Activated CD8-positive, alpha-beta memory T cell treated with anti-CD3 and anti-CD28 coated beads for 1 hour (primary cell): Measurements from ENCODE around the gene BDH1.
"Not testable (repeated sequence)": the region's sequence is repeated elsewhere in the genome, so short reads cannot be mapped to it uniquely, and the experiment has no call there.

Experiments
- DNase-seq, 2 donors: peaks; one replicate each; pipeline ENCODE4 v3.0.0-alpha.2; 2020; ENCODE audit warnings: low read depth in 1 of 2; ENCODE audit errors: extremely low read depth in 1 of 2

The BDH1 gene

DNA sequence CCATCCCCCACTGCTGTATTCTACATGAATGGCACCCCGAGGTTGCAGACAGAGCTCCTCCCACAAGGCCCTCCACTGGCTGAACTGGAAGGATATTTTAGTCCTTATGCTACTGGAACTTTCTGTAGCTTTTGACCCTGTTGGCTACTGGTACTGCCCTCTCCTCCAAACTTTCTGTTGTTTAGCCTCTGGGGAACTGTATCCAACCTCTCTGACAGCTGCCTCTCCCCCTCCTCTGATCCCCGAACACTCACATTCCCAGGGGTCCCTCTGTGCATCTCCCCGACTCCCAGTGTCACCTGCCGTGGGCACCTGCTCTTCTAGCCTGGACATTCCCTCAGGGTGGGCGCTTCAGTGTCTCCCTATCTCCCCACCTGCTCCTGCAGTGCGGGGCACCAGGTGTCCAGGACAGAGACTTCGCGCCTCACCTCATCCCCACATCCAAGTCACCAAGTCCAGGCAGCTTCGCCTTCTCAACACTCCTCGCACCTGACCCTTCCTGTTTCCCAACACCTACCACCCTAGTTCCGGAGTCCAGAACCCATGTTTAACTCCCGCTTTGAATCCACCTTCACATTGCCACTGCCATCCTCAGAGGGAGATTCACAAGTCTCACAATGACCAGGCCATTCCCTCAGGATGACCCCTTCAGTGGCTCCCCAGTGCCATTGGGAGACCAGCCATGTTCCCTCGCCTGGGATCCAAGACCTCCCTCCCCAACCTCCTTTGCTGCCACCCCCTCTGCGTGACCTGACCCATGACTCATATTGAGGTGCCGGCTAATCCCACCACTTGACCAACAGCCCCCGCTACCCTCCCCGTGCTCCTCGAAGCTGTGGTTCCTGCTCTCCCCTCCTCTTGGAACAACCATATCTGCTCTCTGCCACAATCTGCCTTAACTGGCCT, 34.2 kb downstream of the BDH1 start:
- no peak for DNase-seq

- DNase-seq = no peak
Measured at GRCh38 chr3:197520311-197521276, 35.2 kb downstream of the BDH1 start.

DNA sequence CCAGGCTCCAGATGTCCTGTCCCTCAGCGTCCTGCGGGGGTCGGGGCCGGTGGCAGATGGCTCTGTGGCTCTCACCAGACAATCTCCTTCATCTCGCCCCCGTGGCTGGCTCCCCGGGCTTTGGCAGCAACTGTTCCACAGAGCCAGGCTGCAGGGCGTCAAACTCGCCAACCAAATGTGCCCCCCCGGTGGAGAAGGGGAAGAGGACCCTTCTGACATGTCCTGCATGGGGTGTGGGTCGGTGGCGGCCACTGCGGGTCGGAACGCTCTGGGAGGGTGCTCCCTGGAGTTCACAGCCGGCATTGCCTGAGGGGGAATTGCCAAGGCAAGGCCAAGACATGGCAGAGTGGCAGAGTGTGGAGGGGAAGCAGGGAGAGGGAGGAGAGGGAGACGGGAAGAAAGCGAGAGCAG, 36.0 kb downstream of the BDH1 start:
- DNase-seq = no peak

- DNase-seq = no peak
Measured at GRCh38 chr3:197518881-197519421, 36.8 kb downstream of the BDH1 start.

DNA sequence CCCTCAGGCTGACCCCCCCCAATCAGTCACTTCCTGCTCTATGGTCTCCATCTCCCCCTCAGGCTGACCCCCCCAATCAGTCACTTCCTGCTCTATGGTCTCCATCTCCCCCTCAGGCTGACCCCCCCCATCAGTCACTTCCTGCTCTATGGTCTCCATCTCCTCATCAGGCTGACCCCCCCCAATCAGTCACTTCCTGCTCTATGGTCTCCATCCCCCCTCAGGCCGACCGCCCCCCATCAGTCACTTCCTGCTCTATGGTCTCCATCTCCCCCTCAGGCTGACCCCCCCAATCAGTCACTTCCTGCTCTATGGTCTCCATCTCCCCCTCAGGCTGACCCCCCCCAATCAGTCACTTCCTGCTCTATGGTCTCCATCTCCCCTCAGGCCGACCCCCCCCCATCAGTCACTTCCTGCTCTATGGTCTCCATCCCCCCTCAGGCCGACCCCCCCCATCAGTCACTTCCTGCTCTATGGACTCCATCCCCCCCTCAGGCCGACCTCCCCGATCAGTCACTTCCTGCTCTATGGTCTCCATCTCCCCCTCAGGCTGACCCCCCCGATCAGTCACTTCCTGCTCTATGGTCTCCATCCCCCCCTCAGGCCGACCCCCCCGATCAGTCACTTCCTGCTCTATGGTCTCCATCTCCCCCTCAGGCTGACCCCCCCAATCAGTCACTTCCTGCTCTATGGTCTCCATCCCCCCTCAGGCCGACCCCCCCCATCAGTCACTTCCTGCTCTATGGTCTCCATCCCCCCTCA, 37.7 kb downstream of the BDH1 start:
- not testable (repeated sequence) for DNase-seq

GRCh38 chr3:197516890-197517606, 38.7 kb downstream of the BDH1 start:
- not testable (repeated sequence) for DNase-seq

DNA sequence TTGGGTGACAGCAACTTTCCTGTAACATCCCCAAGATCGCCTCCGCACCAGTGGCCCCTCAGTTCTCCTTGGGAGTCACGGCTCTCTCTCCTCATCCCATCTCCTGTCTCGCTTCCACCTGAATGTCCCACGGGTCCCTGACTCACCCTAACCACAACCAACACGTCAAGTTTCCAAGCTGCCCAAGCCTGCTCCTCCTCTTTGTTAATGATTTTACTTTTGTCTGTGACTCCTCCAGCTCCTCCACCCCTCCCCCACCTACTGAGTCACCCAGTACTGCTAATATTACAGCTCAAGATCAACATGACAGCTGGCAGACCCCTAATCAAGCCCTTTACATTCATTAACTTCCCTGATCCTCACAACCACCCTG, 39.3 kb downstream of the BDH1 start:
- DNase-seq = no peak

DNA sequence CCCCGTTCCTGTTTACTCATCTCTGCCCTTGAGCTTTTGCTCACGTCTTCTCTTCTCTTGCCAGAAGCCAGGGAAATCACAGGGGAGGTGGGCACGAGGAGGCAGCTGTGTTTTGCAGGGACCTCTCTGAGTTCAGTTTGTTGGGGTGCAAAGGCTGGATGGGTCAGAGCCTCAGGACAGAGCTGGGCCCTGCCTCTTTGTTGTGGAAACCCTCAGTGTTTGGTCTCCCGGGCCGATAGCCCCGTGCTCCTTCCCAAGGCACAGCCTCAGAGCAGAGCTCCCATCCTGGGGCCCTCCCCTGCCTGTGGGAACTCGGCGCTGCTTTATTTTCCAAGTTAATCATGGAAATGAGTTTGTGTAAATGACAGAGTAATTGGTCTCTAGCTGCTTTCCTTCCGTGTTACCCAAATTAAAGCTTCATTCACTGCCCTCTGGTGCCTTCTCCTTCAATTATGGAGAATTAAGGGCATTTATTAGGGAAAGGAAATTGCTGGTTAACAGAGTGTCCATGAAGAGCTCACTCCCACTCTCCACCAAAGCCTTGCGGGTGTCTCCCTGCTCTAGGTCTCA, 40.9 kb downstream of the BDH1 start:
- DNase-seq = no peak

GRCh38 chr3:197513953-197514785, 41.6 kb downstream of the BDH1 start:
- no peak for DNase-seq

GRCh38 chr3:197512691-197513571, 42.8 kb downstream of the BDH1 start:
- DNase-seq = no peak

GRCh38 chr3:197511853-197512635, 43.7 kb downstream of the BDH1 start:
- no peak for DNase-seq

DNA sequence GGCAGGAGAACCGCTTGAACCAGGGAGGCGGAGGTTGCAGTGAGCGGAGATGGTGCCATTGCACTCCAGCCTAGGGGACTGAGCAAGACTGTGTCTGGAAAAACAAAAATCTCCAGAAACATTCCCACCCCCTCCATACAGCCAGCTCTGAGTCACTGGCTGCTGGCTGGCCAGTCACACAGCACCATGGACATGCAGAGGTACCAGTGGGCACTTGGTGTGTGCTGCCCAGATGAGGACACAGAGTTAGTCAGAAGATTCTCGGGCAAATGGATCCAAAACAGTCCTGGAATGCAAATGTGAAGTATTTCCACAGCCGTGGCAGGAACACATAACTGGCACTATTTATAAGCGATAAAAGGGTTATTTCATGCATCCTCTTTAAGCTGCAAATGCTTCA, 44.6 kb downstream of the BDH1 start:
- DNase-seq = no peak

DNA sequence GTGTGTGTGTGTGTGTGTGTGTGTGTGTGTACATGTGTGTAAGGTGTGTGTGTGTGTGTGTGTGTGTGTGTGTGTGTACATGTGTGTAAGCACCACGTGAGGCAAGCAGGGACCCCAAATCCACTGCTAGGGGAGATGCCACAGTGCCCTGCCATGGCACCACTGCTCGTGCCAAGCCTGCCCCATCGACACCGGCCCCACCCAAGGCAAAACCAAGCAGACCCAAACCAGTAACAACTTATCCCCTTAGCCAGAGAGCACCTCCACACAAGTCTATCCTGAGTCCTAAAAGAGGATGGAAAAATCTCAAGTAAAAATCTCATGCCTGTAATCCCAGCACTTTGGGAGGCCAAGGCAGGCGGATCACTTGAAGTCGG, 45.1 kb downstream of the BDH1 start:
- no peak for DNase-seq

- no peak for DNase-seq
Measured at GRCh38 chr3:197508924-197509775, 46.6 kb downstream of the BDH1 start.

DNA sequence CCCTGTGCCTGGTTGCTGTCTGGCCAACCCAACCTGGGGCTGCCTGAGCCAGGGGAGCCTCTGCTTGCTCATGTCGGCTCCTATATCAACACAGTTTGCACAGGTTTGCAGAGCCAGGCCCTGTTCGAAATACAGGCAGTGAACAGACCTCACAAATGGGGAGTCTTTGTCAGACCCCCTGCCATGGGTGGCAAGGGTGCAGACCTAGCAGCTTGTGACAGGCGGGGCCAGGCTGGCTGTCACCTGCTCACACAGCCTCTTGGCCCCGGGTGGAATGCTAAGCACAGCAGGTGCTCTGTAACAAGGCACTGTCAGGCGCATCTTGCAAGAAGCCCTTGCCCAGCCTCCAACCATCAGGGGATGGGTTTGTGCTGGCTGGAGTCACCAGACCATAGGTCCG, 47.3 kb downstream of the BDH1 start:
- no peak for DNase-seq

DNA sequence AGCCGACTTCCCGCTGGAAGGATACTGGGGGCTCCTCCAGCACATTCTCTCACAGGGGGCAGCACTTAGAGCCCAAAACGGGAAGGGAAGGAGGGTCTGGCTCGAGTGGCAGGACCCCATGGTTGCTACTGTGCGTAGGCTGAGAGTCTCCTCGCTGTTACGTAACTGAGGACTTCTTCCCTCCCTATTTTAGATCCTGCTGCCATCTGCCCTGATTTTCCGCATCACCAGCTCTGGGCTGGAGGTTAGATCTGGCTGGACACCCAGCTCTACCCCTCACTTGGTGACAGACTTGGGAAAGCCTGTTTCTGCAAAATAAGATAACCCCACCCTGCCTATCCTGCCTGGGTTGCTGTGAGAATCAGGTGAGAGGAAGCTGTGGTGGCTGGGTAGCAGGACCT, 47.7 kb downstream of the BDH1 start:
- no peak for DNase-seq
